T-helper 2 cell (primary cell): ENCODE results near the gene BCL2L1.

Source experiments
- DNase-seq, 5 experiments: peaks; one replicate each; pipeline versions ENCODE4 v3.0.0 to v3.0.0-alpha.2; 2012 to 2022

Gene BCL2L1

DNA sequence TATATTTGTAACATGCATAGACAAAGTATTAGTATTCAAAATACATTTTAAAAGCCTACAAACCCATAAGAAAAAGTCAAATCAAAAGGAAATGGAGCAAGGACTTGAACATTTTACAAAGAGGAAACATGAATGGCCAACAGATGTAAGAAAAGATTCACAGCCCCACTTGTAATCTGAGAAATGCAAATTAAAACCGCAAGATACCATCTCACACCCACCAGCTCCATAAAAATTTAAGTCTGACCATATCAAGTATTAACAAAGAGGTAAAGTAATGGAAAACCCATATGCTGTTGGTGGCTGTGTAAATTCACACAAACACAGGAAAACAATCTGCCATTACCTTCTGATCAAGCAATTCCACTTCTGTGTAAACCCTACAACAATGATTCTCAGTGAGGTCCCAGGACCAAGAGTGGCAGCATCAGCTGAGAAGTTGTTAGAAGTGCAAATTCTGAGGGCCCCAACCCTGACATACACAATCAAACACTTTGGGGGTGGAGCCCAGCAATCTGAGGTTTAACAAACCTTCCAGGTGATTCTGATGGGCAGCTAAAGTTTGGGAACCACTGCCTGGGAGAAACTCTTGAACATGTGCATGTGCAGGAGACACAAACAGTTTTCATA is 30.9 kb downstream of the BCL2L1 start:
- no peak for DNase-seq

DNA sequence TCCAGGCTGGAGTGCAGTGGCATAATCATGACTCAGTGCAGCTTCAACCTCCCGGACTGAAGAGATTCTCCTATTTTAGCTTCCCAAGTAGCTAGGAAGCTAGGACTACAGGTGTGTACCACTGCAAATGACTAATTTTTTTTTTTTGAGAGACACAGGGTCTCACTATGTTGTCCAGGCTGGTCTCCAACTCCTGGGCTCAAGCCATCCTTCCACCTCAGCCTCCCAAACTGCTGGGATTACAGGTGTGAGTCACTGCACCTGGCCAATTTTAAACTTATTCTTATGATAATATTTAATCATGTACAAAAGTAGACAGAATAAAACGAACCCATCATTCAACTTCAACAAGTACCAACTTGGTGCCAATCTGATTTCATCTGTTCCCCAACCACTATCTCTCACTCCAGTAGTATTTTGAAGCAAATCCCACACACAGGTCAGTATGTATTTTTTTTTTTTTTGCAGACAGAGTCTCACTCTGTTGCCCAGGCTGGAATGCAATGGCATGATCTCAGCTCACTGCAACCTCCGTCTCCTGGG is 32.5 kb downstream of the BCL2L1 start:
- DNase-seq, result no peak

DNA sequence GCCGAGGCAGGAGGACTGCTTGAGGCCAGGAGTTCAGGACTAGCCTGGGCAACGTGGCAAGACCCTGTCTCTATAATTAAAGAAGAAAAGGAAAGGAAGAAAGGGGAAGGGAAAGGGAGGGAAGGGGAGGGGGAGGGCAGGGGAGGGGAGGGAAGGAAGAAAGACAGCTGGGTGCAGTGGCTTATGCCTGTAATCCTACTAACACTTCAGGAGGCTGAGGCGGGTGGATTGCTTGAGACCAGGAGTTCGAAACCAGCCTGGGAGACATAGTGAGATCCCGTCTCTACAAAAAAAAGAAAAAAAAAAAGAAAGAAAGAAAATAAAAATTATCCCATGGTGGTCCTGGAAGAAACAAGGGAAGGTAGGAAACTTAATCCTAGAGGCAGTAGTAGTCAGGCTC is 33.5 kb downstream of the BCL2L1 start:
- DNase-seq, result no peak

DNA sequence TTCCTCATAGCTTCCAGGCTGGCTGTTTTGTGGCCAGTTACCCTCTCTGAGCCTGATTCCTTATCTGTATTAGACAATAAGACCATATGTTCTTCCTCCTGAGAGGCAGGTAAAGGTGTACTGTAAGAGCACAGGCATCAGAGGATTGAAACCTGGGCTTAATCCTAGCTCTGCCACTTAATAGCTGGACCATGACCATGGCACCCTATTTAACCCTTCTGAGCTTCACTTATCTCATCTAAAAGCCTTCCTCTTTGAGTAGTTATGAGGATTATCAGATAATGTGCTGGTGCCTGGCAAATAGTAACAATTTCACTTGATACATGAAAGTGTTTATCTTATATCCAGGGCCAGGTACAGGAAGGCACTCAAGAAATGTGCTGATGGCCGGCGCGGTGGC is 34.9 kb downstream of the BCL2L1 start:
- DNase-seq, result no peak

DNA sequence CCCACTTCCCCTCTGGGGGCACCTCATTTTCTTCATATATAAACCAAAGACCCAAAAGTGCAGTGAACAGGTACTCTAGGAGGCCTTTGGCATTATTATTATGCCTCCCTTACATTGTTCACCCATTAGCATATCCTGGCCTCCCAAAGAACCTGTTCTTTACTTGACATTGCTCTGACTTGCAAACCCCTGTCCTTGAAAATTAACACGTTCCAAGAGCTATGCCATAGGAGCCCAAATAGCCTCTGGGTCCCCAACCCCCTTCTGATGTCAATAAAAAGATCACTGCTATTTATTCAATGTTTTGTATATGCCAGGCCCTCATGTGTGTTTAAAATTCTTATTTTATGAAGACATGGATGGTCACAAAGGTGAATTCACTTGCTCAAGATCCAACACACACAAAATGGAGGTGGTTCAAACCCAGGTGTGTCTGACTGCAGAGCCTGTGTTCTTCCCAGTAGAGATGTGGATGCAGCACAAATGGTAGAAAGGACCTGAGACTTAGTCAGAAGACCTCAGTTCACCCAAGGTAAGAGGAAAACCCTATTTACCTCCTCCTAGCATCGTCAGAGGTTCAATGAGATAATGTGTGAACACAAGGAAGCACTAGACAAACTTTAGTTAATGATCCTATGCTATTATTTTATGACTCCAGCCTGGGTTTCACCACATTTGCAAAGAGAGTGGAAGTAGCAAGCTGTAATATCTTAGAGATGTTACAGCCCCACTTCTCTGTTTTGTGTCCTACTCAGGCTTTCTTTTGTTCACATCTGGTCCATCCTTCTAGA is 36.6 kb downstream of the BCL2L1 start:
- DNase-seq, result no peak

GRCh38 chr20:31684153-31685015 is 38.3 kb downstream of the BCL2L1 start:
- peak in 2 of 5 experiments; percentile 47 to 71 for DNase-seq

DNA sequence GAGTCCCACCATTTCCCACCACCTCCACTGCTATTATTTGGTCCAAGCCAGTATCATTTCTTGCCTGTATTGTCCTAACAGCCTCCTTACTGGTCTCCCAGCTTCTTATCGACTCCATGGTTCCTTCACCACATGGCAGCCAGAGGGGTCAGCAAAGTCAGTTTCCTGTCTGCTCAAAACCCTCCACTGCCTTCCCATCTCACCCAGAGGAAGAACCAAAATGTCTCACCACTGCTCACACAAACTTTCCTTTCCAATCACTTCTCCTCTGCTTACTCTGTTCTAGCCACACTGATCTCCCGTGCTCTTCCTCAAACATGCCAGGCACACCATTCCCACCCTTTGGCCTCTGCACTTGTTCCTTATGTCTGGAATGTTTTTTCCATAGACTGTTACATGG is 39.7 kb downstream of the BCL2L1 start:
- DNase-seq, result no peak

DNA sequence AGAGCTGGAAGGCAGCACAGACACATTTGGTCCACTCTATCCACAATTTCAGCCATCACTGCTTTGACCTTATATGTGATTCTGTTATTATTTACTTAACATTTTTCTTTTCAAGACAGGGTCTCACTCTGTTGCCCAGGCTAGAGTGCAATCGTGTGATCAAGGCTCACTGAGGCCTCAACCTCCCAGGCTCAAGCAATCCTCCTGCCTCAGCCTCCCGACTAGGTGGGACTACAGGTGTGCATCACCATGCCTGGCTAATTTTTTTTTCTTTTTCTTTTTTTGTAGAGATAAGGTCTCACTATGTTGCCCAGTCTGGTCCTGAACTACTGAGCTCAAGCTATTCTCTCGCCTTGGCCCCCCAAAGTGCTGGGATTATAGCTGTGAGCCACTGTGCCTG is 40.3 kb downstream of the BCL2L1 start:
- no peak for DNase-seq

GRCh38 chr20:31681769-31682168 is 40.9 kb downstream of the BCL2L1 start:
- DNase-seq, result no peak

GRCh38 chr20:31681128-31681727 is 41.4 kb downstream of the BCL2L1 start:
- no peak for DNase-seq

DNA sequence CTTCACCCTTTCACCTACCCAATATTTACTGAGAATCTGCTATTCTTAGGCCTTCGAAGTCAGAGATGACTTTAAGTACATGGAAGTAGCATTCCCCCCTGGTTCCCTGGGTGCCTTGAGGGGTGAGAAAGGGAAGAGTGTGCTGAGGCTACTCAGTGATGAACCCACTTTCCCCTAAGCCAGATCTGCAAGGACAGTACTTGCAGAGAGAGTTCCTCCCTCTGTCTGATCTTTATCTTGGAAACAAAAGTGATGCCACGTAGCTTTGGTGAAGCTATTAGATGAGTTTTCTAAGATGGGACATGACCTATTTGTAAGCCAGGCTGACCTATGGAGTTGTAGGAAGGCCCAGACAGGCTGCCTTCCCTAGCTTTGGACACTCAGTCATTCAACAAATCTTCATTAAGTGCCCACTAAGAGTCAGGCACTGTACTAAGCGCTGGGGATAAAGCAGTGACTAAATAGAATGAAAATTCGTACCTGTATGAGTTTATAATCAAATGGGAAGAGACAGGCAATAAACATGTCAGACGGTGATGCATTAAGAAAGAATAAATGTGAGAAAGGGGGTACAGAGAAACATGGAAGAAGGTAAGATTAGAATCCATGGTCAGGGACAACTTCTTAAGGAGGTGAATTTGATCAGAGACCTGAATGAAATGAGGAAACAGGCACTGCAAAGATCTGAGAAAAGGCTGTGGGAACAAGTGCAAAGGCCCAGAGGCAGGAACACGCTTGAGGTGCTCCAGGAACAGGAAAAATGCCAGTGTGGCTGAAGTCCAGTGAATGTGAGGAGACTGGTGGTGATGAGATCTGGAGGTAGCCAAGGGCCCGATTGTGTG is 42.2 kb downstream of the BCL2L1 start:
- DNase-seq, result peak in 1 of 5 experiments; percentile 66

GRCh38 chr20:31679357-31680285 is 43.0 kb downstream of the BCL2L1 start:
- DNase-seq, result no peak

- peak in 1 of 5 experiments; percentile 36 for DNase-seq
Measured at GRCh38 chr20:31678389-31679356, 44.0 kb downstream of the BCL2L1 start.

GRCh38 chr20:31677553-31678260 is 45.0 kb downstream of the BCL2L1 start:
- no peak for DNase-seq

DNA sequence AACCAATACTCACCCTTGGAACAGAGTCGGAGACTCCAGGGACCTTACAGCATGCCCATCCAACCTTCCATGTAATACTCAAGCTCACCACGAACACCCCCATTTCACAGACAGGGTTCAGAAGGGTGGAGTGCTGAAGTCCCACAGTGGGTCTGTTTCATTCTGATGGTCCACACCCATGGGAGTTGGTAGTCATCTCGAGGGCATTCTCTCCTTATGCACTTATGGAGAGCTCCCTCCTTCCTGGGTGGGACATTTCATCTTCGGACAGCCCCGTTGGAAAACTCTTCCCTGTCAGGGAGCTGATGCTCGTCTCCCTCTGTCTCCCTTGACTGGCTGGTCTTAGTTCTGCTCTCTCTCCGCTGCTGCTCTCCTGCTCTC is 46.1 kb downstream of the BCL2L1 start:
- no peak for DNase-seq

DNA sequence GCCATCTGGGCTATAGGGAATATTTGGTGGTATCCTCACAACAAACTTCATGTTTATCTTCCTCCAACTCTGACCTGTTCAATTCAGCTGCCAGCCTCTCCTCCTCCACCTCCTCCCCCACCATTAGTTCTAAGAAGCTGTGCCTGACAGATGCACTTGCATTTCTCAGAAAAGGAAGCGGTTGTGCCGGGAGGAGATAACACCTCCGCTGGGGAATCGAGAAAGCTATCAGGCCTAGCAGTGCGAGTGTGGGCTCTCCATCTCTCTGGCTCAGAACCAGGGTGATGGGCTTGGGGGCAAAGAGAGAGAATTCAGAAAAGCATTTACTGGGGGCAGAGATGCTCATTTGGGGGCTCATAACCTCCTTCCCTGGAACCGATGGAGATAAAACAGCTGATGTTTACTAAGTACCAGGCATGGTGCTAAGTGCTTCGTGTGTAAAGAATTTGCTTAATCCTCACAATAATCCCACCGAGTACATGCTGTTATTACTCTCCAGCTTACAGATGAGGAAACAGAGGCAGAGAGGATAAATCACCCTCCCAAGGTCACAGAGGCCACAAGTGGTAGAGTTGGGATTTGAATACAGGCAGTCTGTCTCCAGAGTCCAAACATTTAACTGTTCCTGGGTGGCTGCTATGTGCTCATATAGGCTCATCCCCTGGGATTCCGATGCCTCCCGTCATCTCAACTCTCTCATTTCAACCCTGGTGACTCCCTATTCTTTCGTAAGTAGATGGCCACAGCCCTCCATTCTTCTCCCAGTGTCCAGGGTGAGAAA is 46.6 kb downstream of the BCL2L1 start:
- DNase-seq, result peak in 4 of 5 experiments; percentile 22 to 94 (median 44)

DNA sequence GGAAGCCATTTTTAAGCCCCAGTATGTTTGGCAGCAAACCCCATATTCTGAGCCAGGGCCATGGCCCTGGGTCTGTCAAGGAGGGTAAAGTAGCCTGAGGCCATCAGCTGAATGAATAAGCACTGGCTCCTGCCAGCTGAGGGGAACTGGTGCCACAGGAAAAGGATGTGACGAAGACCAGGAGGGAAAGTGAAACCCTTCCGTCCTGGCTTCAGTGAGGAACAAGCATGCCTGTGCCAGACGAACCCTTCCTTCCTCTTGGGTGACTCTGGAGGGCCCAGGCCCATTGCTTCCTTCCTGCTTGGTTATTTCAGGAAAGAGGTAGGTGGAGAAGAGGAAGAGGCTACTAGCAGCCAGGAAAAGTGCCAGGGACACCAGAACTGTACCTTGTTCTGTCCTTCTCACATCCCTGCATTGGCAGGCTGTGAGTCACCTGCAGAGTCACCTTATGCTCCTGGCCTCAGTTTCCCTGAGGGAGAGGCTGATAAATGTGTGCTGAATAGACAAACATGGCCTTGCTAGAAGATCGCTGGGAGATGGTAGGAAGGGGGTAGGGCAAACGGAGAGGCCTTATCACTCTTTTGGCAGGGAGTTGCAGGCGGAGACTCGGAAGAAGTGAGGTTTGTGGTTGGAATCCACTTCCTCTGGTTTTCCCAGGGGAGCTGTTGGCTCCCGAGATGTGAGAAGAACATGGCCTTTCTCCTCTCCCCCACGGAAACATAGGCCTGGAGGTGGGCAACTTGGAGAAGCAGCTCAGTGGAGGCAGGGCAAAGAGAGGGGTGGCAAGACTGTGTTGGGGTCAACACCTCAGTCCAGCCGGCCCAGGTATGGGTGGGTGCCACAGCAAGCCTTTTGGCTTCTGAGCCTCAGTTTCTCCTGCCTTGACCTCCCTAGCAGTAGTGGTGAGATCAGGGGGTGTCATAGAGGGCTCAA is 47.5 kb downstream of the BCL2L1 start:
- DNase-seq, result peak; percentile 16 to 93 (median 43)
